Retina (tissue), 1 donor: Measurements from ENCODE around the gene DOK6.
A peak's percentile ranks its signal among the peaks of the same experiment; 100 is the strongest.

ENCODE experiments used
- DNase-seq: peaks from one replicate; pipeline ENCODE4 v3.0.0-alpha.2; 2016

DOK6 gene

GRCh38 chr18:69755856-69756496 is 355.3 kb downstream of the DOK6 start:
- DNase-seq, result no peak

GRCh38 chr18:69757733-69758132 is 357.0 kb downstream of the DOK6 start:
- DNase-seq, result no peak

GRCh38 chr18:69758458-69758857 is 357.8 kb downstream of the DOK6 start:
- DNase-seq, result no peak

GRCh38 chr18:69759046-69759445 is 358.4 kb downstream of the DOK6 start:
- DNase-seq, result no peak

GRCh38 chr18:69763002-69763401 is 362.3 kb downstream of the DOK6 start:
- DNase-seq, result no peak

GRCh38 chr18:69763821-69764220 is 363.1 kb downstream of the DOK6 start:
- DNase-seq, result no peak

GRCh38 chr18:69770238-69770637 is 369.6 kb downstream of the DOK6 start:
- DNase-seq, result no peak

- no peak for DNase-seq
Measured at GRCh38 chr18:69774831-69775230, 374.1 kb downstream of the DOK6 start.

- no peak for DNase-seq
Measured at GRCh38 chr18:69777248-69777647, 376.6 kb downstream of the DOK6 start.

GRCh38 chr18:69778680-69779079 is 378.0 kb downstream of the DOK6 start:
- no peak for DNase-seq

- DNase-seq, result no peak
Measured at GRCh38 chr18:69780851-69781250, 380.2 kb downstream of the DOK6 start.

- DNase-seq, result no peak
Measured at GRCh38 chr18:69784815-69785214, 384.1 kb downstream of the DOK6 start.

- no peak for DNase-seq
Measured at GRCh38 chr18:69785466-69785865, 384.8 kb downstream of the DOK6 start.

GRCh38 chr18:69786427-69786826 is 385.7 kb downstream of the DOK6 start:
- no peak for DNase-seq

GRCh38 chr18:69787825-69788547 is 387.3 kb downstream of the DOK6 start:
- no peak for DNase-seq

- DNase-seq, result no peak
Measured at GRCh38 chr18:69789794-69790193, 389.1 kb downstream of the DOK6 start.

GRCh38 chr18:69790649-69791048 is 390.0 kb downstream of the DOK6 start:
- DNase-seq, result no peak

- DNase-seq, result peak; percentile 67
Measured at GRCh38 chr18:69795791-69796190, 395.1 kb downstream of the DOK6 start.

- no peak for DNase-seq
Measured at GRCh38 chr18:69804776-69805501, 404.3 kb downstream of the DOK6 start.

GRCh38 chr18:69808399-69808798 is 407.7 kb downstream of the DOK6 start:
- DNase-seq, result no peak

GRCh38 chr18:69813559-69813958 is 412.9 kb downstream of the DOK6 start:
- no peak for DNase-seq

GRCh38 chr18:69814861-69815385 is 414.2 kb downstream of the DOK6 start:
- DNase-seq, result no peak

- DNase-seq, result no peak
Measured at GRCh38 chr18:69817335-69817940, 416.8 kb downstream of the DOK6 start.
